Heart left ventricle (tissue), 13 donors: Measurements from ENCODE around the gene PBX1.

Source experiments
- POLR2A ChIP-seq, 2 donors: fragments of 450-650 bp; IDR thresholded peaks; one replicate each; pipeline ENCODE4 v1.6.1; 2017; ENCODE audit warnings: antibody characterized with exemption in 2 of 2, mild to moderate bottlenecking in 2 of 2, moderate library complexity in 2 of 2
- TF ChIP-seq, protein P1 (sequence below), 12 donors: fragments of 200-600 bp; sonication (generic) in 4 of 12; IDR thresholded peaks; one replicate each; pipeline versions ENCODE4 v1.5.0 to v1.8.0; 2018 to 2022; ENCODE audit warnings: antibody characterized with exemption in 12 of 12, mild to moderate bottlenecking in 5 of 12
- donor health status: ischemic (EF 13 %, LVEDD 7.1; RV severe dilation, severe dysfunction).
- donor health status: DM: no; HTN: yes; CAD: no.
- donor health status: DM: no; HTN: no; CAD: no.
- donor health status: ischemic (EF 25% LVEDD 6.9; RV normal size, moderate dysfunction).
- donor health status: ischemic (EF 25% LVEDD 5.7; RV mildly dilated, moderate dysfunction).
- donor health status: ischemic (EF 35%, LVEDD 5.7; RV mildly dilated, moderate dysfunction).
- donor health status: nonischemic (EF 11% LVEDD 7.7; RV severe dilation, severe dysfunction).
- donor health status: DM: yes; HTN: yes; CAD: no.
- donor health status: PGD.
- donor health status: ischemic (EF 29% LVEDD 5.4; RV normal size, mild dysfunction).
- donor health status: nonischemic (EF 23%, LVEDD 6.1; RV moderate dilation, normal function).

DNA sequence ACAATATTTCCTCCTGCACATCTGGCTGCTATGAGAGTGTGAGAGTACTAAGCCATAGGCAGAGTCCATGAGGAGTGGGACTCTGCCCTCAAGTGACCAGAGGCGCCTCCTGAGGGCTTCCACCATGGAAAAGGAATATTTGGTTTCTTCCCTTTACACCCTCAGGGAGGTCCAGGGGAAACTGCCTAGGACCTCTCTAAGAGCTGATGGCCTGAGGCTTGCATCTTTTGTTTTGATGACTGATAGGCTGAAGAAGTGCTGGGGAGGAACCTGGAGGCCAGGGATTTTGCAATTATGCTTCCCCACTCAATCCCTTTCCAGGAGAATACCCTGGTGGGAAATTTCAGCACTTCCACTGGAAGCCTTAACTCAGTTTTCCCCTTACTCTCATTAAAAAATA, 111.0 kb downstream of the PBX1 start:
- TF ChIP-seq POLR2A (IDR thresholded peaks at IDR 0.05): no peak
- TF ChIP-seq, protein P1, sequence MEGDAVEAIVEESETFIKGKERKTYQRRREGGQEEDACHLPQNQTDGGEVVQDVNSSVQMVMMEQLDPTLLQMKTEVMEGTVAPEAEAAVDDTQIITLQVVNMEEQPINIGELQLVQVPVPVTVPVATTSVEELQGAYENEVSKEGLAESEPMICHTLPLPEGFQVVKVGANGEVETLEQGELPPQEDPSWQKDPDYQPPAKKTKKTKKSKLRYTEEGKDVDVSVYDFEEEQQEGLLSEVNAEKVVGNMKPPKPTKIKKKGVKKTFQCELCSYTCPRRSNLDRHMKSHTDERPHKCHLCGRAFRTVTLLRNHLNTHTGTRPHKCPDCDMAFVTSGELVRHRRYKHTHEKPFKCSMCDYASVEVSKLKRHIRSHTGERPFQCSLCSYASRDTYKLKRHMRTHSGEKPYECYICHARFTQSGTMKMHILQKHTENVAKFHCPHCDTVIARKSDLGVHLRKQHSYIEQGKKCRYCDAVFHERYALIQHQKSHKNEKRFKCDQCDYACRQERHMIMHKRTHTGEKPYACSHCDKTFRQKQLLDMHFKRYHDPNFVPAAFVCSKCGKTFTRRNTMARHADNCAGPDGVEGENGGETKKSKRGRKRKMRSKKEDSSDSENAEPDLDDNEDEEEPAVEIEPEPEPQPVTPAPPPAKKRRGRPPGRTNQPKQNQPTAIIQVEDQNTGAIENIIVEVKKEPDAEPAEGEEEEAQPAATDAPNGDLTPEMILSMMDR (IDR thresholded peaks at IDR 0.05): no peak
